ENCODE results near the gene TOX2.
"Not testable (repeated sequence)": the region's sequence is repeated elsewhere in the genome, so short reads cannot be mapped to it uniquely, and the experiment has no call there.

TOX2 gene

DNA sequence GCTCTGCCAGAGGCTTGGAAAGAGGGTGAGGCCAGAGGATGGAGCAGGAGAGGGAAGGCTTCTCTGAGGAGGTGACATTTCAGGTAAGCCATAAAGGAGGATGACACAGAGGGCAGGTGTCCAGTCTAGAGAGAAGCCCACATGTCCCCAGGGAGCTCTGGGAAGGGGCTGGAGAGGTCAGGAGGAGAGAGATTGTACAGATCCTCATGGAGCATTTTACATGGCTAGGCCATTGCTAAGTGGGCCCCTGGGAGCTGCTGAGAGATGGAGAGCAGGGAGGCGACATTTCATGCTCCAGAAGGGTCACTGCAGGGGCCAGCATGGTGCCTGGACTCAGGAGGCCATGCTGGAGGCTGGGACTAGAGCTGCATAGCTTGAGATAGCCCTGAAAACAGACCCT is 124.5 kb downstream of the TOX2 start:
- no peak for DNase-seq (ENCODE audit: low read depth)
- H3K4me3 ChIP-seq (replicated peaks; ENCODE audit: low read depth, low read length) = no peak overlapping the region
- TF ChIP-seq, protein P1, sequence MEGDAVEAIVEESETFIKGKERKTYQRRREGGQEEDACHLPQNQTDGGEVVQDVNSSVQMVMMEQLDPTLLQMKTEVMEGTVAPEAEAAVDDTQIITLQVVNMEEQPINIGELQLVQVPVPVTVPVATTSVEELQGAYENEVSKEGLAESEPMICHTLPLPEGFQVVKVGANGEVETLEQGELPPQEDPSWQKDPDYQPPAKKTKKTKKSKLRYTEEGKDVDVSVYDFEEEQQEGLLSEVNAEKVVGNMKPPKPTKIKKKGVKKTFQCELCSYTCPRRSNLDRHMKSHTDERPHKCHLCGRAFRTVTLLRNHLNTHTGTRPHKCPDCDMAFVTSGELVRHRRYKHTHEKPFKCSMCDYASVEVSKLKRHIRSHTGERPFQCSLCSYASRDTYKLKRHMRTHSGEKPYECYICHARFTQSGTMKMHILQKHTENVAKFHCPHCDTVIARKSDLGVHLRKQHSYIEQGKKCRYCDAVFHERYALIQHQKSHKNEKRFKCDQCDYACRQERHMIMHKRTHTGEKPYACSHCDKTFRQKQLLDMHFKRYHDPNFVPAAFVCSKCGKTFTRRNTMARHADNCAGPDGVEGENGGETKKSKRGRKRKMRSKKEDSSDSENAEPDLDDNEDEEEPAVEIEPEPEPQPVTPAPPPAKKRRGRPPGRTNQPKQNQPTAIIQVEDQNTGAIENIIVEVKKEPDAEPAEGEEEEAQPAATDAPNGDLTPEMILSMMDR (IDR thresholded peaks at IDR 0.05; ENCODE audit: low read length, missing control alignments) = no peak

DNA sequence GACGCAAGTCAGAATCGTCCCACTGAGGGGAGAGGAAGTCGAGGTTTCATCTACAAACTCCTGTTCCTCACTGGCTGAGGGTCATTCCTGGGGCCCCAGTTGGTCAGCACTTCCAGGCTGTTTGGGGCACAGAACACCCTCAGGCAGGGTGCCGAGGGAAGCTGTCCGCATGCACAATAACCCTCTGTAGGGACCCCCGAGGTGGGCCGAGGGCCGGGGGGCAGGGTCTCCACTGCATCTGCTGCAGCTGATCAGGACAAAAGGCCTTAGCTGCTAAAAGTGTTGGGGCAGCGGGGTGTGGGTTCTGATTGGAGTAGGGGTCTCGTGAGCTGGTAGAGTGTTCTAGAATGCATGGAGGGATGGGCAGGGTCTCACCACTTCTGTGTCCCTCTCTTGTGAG is 125.1 kb downstream of the TOX2 start:
- DNase-seq (ENCODE audit: low read depth) = no peak
- TF ChIP-seq, protein P1 (IDR thresholded peaks at IDR 0.05; ENCODE audit: low read length, missing control alignments) = no peak
- H3K4me3 ChIP-seq (replicated peaks; ENCODE audit: low read depth, low read length) = no peak overlapping the region

DNA sequence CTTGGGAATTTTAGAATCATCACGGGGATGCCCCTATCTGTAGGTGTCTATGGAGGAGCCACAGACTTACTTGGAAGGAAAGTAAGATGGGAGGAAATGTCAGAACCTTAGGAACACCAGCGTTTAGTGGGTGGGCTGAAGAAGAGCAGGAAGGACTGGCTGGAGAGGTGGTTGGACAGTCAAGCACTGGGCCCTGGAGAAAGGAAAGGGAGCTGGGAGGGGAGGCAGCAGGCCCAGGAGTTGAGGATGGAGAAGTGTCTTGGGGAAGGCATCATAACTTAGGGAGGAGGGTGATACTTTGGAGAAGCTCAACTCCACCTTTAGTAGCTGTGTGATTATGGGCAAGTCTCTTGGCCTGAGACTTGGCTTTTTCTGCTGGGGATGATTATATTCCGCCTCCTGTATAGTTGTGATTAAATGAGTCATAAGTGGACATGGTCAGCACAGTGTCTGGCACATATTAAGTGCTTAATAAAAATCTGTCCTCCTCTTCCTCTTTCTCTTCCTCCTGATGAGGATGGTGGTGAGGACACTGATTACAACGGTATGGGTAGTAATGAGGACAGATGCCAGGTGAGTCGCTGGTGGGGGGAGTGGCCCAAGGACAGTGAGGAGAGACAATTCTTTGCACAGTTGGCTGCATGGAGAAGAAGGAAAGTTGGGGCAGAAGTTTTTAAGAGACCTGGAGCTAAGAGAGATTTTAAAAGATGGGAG is 125.7 kb downstream of the TOX2 start:
- H3K4me3 ChIP-seq (replicated peaks; ENCODE audit: low read depth, low read length) = no peak overlapping the region
- DNase-seq (ENCODE audit: low read depth) = no peak
- TF ChIP-seq, protein P1 (IDR thresholded peaks at IDR 0.05; ENCODE audit: low read length, missing control alignments) = no peak

DNA sequence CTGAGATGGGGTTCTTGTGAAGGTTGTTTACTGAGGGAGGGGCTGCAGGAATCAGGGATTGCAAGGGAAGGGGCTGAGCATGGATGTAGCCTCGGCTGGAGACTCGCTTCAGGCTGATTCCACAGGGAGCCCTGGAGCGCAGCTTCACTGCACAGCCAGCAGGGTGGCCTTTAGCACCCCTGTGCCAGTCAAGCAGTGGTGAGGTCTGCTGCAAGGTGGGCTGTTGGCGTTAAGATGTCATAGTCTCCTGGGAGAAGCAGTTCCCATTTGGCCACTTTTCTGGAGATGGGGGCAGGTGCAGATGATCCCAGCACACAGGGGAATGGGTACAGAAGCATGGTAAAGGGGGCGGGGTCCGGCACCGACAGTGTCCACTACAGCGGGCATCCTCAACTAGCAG is 126.3 kb downstream of the TOX2 start:
- TF ChIP-seq, protein P1 (IDR thresholded peaks at IDR 0.05; ENCODE audit: low read length, missing control alignments) = no peak
- H3K4me3 ChIP-seq (replicated peaks; ENCODE audit: low read depth, low read length) = no peak overlapping the region
- no peak for DNase-seq (ENCODE audit: low read depth)

DNA sequence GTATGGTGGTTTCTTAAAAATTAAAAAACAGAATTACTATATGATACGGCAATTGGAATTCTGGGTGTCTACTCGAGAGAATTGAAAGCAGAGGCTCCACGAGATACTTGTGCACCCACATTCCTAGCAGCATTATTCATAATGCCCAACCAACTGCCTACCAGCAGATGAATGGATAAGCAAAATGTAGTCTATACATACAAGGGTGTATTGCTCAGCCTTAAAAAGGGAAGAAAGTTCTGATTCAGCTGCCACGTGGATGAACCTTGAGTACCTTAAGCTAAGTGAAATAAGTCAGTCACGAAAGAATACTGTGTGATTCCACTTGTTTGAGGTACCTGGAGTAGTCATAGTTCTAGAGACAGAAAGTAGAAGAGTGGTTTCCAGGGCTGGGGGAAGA is 130.1 kb downstream of the TOX2 start:
- not testable (repeated sequence) for DNase-seq (ENCODE audit: low read depth); H3K4me3 ChIP-seq (replicated peaks; ENCODE audit: low read depth, low read length)

DNA sequence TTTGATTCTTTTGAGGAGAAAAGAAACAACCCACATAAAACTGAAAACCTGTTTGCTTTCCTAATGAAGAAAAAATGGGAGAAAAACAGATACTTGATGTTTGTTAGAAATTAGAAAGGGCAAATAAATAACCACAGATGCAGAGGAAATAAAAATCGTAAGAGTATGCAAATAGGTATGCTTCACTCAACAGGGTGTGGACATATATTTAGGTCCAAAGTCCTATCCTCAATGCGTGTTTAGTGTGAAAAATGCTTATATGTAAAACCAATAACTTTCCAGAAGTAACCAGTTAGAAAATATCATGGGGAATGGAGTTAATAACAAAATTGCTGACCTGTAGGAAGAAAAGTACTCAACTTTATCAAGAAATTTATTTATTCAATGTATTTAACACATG is 135.7 kb downstream of the TOX2 start:
- no peak overlapping the region for H3K4me3 ChIP-seq (replicated peaks; ENCODE audit: low read depth, low read length)
- TF ChIP-seq, protein P1 (IDR thresholded peaks at IDR 0.05; ENCODE audit: low read length, missing control alignments) = no peak
- no peak for DNase-seq (ENCODE audit: low read depth)

DNA sequence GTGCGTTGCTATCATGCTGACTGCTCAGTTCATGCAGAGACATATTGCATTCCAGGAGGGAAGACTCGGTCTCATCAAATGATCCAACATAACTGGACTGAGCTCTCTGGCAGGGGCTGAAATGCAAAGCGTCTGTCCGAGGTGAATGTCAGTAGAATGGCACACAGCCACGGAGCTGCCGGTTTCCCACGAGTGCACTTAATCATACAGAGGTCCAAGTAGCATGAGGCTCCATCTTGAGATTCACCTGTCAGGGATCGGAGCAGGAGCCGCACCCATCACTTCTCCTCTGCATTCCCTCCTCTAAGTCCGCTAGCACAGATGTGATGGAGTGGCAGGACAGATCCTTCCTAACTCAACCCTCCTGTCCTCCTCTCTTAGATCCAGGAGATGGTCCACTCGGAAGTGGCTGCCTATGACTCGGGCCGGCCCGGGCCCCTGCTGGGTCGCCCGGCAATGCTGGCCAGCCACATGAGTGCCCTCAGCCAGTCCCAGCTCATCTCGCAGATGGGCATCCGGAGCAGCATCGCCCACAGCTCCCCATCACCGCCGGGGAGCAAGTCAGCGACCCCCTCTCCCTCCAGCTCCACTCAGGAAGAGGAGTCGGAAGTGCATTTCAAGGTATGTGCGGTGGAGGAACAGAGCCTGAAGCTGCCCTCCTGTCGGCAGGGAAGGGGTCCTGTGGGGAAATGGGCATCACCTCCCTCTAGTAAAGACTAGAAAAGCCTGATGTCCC is 136.4 kb downstream of the TOX2 start:
- TF ChIP-seq, protein P1 (IDR thresholded peaks at IDR 0.05; ENCODE audit: low read length, missing control alignments) = no peak
- DNase-seq (ENCODE audit: low read depth) = no peak
- no peak overlapping the region for H3K4me3 ChIP-seq (replicated peaks; ENCODE audit: low read depth, low read length)
